GM18502 (cell line): ENCODE data around the gene USP11.

Experiments used
- ATAC-seq: cut with Tn5 transposase; IDR thresholded peaks from one replicate; pipeline ENCODE4 v1.9.1; 2021; ENCODE audit warnings: mild to moderate bottlenecking; ENCODE audit not compliant: unreplicated experiment, poor library complexity

The USP11 gene

DNA sequence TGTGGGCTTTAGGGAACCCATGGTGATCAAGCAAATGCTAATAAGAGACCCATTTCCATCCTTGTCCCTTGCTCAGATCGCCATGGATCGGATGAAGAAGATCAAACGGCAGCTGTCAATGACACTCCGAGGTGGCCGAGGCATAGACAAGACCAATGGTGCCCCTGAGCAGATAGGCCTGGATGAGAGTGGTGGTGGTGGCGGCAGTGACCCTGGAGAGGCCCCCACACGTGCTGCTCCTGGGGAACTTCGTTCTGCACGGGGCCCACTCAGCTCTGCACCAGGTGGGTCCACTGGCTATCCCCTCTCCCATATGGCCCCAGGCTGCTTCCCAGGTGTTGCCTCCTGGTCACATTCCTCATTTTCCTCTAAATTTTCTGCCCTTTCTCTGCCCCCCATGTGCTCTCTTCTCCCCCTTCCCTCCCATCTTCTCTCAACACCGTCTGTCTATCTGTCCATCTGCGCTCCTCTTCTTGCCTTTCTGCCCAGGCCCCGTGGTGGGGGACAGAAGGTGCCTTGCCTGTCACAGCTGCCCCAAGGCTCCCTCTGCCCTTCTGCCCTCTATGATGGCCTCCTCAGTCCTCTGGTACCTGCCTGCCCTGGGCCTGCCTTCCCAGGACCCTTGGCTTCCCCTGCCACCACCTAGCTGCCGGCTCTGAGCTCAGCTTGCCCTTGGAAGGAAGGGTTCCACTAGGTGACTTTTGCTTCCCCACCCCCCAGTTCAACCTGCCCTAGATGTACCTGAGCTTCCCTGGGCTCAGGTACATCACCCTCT is 9.1 kb upstream of the USP11 start:
- ATAC-seq = no peak

DNA sequence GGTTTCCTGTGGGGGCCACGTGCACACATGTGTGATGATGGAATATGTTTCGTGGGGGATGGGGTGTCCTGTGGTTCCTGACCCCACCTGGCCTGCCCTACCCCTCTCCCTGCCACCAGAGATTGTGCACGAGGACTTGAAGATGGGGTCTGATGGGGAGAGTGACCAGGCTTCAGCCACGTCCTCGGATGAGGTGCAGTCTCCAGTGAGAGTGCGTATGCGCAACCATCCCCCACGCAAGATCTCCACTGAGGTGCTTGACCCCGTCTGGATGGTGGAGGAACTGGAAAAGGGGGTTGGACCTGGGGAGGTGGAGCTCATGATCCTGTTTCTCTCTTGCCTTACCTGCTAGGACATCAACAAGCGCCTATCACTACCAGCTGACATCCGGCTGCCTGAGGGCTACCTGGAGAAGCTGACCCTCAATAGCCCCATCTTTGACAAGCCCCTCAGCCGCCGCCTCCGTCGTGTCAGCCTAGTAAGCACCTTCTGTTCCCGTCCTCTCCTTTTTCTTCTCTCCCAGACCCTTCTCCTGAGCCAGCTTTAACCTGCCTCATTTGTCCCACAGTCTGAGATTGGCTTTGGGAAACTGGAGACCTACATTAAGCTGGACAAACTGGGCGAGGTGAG is 8.4 kb upstream of the USP11 start:
- no peak for ATAC-seq

DNA sequence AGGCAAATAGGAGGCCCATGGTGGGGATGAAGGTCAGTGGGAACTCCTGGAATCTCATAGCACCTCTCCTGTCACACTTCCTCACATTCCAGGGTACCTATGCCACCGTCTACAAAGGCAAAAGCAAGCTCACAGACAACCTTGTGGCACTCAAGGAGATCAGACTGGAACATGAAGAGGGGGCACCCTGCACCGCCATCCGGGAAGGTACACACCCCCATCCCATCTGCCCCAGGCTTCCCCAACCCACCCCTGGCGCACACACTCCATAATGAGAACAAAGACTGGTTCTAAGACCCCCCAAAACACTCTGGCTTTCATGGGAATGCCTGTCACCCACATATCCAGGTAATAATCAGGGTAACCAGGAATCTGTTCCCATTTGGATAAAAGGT is 7.9 kb upstream of the USP11 start:
- ATAC-seq = no peak

DNA sequence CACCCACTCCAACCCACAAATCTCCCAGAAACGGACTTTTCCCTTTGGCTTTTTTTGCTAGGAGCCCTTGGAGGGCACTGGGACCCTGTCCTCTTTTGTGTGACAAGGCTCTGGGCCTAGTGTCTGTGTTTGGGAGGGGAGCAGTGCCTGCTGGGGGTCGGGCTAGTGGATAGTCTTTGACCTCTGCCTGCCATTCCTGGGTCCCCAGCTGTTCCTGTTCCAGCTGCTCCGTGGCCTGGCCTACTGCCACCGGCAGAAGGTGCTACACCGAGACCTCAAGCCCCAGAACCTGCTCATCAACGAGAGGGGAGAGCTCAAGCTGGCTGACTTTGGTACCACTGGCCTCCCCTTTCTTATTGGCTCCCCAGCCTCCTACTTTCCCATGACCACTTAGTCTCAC is 6.7 kb upstream of the USP11 start:
- no peak for ATAC-seq

DNA sequence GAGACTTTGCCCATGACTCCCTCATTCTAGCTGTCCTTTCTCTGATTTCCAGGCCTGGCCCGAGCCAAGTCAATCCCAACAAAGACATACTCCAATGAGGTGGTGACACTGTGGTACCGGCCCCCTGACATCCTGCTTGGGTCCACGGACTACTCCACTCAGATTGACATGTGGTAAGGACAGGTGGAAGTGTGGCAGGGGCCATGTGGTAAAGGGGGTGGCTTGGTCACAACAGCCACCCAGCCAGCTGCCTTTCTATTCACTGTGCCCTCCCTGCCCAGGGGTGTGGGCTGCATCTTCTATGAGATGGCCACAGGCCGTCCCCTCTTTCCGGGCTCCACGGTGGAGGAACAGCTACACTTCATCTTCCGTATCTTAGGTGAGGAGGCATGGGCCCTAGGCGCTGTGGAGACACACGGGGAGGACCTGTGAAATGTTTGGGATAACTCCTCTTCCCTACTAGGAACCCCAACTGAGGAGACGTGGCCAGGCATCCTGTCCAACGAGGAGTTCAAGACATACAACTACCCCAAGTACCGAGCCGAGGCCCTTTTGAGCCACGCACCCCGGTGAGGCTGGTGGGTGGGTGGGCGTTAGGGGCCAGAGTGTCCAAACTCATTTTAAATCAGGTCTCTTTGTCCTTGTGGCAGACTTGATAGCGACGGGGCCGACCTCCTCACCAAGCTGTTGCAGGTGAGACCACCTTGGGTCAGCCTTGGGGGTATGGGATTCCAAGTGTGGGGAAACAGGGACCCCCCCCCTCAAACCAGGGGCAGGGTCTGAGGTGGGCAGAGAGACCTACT is 6.1 kb upstream of the USP11 start:
- no peak for ATAC-seq

DNA sequence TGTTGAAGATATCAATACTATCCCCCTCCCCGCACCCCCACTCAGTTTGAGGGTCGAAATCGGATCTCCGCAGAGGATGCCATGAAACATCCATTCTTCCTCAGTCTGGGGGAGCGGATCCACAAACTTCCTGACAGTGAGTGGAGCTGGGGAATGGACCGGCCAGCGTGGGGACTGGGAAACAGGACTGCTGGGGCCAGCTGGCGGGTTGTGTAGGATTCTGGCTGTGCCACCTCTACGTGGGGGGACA is 5.5 kb upstream of the USP11 start:
- no peak for ATAC-seq

DNA sequence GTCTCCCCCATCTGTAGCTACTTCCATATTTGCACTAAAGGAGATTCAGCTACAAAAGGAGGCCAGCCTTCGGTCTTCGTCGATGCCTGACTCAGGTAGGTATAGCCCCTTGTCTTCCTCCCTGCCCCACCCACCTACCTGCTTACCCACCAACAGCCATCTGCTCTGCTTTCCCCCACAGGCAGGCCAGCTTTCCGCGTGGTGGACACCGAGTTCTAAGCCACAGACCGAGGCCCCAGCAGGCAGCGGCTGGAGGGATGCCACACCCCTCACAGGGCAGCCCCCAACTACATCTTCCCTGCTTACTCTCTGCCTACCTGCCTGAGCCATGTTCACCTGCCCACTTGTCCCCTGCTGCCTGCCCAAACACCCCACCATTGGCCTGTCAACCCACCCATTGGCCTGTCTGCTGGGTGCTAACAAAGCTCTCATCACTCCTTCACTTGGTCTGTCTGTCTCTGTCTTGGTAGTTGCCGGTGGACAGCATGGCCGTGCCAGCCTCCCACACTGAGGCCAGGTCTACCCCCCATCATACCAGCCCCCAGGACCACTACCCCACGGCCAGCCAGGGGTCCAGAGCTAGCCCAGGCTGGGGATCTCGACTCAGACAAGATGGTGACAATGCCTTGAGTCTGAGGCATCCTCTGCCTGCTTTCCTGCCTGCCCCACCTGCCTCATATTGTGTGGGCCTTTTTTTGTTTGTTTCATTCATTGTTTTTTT is 4.1 kb upstream of the USP11 start:
- ATAC-seq = no peak

DNA sequence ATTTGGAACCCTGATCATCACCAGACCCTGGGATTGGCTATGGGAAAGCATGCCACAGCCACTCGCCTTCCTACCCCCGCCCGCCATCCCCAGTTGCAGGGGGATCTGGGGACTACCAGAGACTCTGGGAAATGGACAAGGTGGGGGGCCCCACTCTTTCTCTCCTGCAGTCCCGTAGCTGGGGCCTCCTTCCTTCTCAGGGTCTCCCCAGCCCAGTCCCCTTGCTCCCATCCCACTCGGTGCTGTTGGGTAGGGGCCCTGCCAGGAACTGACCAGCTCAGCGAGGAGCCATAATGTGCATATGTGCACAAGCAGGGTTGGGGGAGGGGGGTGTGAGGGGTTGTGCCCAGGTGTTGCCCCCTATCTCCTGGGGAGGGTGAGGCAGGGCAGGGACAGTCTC is 3.4 kb upstream of the USP11 start:
- ATAC-seq = no peak

DNA sequence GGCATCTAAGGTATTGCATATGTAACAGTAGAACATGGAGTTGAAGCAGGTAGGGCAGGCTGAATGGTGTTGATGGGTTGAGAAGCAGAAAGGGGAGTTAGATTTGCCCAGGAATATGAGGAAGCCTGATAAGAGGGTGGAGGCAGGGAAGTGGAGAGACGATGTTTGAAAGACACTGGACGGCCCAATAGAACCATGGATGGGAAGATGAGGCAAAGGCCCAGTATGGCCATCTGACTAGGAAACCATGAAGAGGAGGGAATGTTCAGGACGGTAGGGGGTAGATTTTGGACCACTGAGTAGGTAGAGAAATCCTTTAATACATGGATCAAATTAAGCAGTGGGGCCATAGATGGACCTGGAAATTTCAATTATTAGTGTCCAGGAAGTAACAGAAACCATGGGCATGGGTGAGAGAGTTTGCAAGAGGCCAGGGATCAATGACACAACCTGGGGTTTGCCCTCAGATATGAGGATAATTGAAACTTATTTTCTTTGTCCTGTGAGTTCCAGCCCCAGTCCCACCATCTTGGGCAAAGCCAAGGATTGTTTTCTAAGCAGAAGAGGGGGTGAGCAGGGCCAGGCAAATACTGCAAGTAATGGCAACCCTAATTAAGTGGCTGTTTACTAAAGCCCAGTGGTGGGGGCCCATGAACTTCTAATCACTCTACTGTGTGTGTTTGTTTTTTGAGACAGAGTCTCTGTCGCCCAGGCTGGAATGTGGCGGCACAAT is 2.5 kb upstream of the USP11 start:
- no peak for ATAC-seq

DNA sequence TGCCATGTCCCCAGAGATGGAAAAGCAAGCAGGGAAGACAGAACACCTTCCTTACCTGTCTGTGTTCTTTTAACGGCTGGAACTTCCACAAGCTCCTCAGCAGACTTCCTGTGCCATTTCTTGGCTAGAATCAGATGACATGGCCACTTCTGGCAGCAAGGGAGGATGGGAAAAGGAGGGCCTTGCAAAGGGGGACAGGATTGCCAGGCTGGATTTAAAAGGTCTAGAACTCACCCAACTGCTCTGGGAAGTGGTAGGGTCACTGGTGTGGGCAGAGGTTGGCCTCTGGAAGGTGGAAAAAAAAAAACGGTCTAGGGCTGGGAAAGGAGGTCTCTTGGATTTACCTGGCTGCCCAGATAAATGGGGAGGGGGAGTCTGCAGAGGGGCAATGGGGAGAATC is 1.6 kb upstream of the USP11 start:
- no peak for ATAC-seq

DNA sequence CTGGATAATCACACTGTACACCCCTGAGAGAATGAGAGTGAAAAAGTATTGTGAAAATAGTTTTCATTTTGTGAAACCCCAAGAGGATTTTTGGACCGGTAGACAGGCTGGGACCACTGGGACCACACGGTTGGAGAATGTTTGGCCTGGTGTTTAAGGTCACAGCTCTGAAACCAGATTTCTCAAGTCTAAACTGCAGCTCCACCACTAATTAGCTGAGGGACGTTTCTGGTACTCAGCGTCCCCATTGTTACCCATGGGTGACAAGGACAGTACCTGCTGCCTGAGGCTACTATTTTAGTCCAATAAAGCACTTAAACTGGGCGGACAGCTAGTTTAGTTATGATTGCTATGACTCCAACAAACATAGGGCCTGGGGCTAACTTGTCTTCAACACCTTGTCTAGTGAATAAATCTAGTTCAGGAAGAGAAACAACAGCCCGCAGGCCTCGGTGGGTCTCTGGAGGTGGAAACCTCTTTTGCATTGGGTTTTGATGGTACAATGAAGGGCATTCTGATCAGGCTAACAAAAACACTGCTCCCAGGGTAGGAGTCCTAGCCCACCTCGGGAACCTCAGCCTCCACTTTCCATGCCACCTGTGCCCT is 509 bp upstream of the USP11 start:
- ATAC-seq = no peak

DNA sequence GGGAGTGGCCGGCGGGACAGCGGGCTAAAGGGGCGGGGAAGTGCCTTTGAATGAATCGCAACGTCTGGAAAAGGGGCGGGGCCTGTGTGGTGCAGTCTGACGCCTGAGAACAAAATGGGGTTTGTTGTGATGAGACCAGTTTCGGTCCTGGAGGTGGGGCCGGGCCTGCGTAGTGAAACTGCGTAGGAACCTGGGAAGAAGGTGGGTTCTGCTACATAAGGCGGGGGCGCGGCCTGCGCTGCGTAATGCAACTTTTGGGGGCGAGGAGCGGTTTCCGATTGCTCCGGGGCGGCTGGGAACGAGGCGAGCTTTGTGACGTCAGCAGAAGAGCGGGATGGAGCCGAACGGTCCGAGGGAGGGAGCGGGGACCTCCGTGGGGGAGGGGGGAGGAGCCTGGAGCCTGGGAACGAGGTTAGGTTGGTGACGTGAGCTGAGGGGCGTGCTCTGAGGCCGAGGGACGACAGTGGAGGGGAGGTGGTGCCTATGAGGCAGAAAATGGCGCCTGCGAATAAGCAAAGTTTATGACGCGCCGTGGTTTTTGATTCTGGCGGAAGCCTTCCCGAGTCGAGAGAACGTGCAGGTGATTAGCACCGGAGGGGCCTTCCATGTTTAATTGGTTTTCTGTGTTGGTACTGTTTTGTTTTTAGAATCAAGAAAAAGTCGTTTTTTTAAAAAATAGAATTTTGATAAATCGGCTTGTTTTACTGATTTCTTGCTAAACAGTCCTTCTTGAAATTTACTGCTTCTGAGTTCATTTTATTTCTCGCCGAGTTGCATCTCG is 714 bp downstream of the USP11 start:
- peak; percentile 82 for ATAC-seq

DNA sequence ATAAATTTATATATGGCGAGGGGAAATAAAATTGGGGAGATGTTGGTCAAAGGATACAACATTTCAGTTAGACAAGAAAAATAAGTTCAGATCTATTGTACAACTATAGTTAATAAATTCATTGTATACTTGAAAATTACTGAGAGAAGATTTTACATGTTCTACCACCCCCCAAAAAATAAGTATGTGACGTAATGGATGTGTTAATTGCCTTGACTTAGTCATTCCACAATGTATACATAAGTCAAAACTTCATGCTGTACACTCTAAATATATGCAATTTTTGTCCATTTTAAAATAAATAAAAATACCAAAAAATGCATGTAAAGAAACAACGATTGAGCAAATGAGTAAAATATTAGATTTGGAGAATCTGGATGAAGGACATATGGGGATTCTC is 1.8 kb downstream of the USP11 start:
- no peak for ATAC-seq

DNA sequence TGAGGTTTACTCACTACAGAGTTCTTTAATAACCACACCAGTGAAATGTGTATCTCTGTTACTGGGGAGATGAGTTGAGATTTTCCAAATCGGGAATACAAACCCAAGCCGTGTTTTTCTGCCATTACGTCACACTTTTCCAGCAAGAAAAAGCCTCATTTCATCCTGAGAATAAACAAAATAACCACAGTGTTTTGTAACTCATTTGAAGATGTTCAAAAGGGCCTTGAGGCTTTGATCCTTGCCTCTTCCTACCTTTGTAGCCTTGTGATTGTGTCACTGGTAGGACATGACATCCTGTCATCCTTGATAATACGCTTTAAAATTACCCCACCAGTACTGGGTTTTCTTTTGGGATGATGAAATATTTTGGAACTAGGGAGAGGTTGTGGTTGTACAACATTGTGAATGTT is 2.9 kb downstream of the USP11 start:
- ATAC-seq = no peak

DNA sequence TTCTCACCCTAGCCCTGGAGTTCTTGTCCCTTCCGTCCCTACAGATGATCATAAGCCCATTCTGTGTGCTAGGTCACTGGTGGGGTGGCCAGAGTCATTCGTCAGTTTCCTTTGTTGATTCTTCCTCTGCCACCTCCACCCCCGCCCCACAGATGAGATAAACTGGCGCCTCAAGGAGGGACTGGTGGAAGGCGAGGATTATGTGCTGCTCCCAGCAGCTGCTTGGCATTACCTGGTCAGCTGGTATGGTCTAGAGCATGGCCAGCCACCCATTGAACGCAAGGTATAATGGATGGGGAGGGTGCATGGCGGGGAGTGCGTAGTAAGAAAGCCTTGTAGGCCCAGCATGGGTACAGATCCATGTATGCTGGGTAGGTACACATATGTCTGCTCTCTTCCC is 6.4 kb downstream of the USP11 start:
- ATAC-seq = no peak

DNA sequence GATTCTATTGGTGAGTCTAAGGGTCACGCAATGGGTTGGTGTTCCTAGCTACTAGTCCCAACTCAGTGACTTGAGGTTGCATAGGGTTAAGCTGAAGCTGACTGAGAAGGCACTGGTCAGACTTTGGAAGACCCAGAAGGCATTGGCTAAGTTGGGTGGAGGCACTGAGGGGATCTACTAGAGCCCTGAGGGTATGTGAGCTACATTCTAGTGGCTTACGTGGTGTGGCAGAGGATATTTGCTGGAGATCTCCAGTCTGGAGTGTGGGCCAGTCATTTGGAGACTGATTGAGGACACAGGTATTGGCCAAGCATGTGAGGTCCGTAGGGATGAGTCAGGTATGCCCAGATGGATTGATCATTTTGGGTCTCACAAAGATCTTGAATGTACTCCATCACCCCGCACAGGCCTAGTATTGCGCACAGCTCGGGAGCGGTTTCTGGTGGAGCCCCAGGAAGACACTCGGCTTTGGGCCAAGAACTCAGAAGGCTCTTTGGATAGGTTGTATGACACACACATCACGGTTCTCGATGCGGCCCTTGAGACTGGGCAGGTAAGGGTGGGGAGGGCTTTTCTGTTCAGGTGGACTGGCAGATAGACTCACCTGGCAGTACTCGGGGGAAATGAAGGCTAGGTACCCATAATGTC is 7.2 kb downstream of the USP11 start:
- no peak for ATAC-seq

DNA sequence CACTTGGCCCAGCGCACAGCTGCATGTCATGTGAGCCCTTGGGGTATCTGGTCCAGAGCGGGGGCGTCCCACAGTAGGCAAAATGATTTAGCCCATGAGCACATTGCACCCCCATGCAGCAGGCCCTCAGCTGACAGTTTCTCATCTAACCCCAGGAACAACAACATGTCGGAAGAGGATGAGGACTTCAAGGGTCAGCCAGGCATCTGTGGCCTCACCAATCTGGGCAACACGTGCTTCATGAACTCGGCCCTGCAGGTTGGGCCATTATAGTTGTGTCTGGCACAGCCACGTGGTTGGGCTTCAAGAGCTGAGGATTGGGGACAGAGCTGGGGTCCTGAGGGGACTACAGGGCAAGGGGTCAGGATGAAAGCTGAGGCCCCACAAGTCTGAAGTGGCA is 7.8 kb downstream of the USP11 start:
- no peak for ATAC-seq

DNA sequence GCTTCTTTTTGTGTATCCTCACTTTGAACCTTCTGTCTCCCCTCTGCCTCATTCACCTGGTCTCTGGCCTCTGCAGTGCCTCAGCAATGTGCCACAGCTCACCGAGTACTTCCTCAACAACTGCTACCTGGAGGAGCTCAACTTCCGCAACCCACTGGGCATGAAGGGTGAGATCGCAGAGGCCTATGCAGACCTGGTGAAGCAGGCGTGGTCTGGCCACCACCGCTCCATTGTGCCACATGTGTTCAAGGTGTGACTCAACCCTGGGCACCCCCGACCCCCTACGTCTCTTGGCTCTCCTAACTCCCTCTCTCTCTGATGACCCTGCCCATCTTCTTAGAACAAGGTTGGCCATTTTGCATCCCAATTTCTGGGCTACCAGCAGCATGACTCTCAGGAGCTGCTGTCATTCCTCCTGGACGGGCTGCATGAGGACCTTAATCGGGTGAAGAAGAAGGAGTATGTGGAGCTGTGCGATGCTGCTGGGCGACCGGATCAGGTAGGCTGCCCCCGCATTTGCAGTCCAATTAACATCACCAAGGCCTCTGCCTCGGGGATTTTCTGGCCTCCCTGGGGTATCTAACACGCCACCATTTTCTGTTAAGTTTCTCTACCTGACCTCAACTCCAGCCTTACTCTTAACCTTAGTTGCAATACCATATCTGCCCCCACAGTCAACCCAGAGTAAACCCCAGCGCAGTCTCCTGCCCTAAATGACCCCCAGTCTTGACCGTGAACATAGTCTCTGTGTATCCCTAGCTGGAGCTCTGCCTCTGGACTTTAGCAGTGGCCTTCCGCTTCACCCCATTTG is 8.6 kb downstream of the USP11 start:
- no peak for ATAC-seq
